ENCODE data around the gene PTPRQ. TPM values are rescaled to one million over a fixed set of nuclear protein-coding genes. Genes with fewer than 3 reads are reported as not detected.

The PTPRQ gene
- total and polyA plus RNA-seq, 2 of the 8 experiments (the other 6 are each of a cell fraction or from before 2014, with no cell fraction given), result not detected

DNA sequence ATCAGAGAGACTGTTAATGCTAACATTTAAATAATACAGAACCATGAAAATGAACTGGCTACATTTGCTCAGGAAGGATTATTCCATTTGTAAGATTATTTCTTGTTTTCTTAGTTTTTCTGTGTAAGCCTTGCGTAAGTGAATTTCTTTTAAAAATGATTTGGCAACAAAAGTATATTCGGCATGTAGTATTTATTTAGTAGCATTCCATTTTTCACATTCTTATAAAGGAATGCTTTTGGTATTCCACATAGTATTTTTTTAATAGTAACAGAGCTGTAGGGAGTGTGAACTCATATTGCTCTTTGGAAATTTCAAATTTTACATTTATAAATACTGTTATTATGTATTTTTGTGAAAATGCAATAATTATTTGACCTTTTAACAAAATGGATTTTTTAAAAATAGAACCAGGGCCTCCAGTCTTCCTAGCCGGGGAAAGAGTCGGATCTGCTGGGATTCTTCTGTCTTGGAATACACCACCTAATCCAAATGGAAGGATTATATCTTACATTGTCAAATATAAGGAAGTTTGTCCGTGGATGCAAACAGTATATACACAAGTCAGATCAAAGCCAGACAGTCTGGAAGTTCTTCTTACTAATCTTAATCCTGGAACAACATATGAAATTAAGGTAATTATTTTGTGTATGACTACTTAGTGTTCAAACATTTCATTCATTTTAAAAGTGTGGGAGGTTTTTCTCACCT lies 1.2 kb downstream of the PTPRQ start:
- FAIRE-seq, result no peak
- Histone ChIP-seq H3K79me1 (ENCODE audit: low read depth, low read length) (no peaks in the 10 kb centered on the region), H3K23me2 (ENCODE audit: low read depth, low read length) (no peaks in the 10 kb centered on the region), H3K4me1 (replicated peaks in 1 of 4; ENCODE audit: control insufficient read depth in 3 of 4, insufficient read depth in 4 of 4, low read length in 3 of 4) (no peaks in the 10 kb centered on the region), H3K23ac (ENCODE audit: insufficient read length) (no peak overlapping the region), H2AFZ (ENCODE audit: low read length) (no peak overlapping the region), H2BK20ac (ENCODE audit: low read length) (no peak overlapping the region), H3K18ac (ENCODE audit: extremely low read depth, low read length) (no peak overlapping the region), H4K91ac (replicated peaks; ENCODE audit: insufficient read length, low read length) (no peak overlapping the region), H2BK5ac (ENCODE audit: low read depth, low read length) (no peak overlapping the region), H3K14ac (ENCODE audit: insufficient read length) (no peak overlapping the region), H3K56ac (replicated peaks; ENCODE audit: insufficient read length, low read depth, low read length) (no peak overlapping the region), H2BK15ac (ENCODE audit: low read length) (no peak overlapping the region), H3K36me3 (ENCODE audit: control insufficient read depth in 2 of 4, insufficient read depth in 4 of 4, low read length in 3 of 4) (no peaks in the 10 kb centered on the region), H3K27me3 (replicated peaks in 1 of 4; ENCODE audit: control insufficient read depth in 3 of 4, extremely low read depth in 1 of 4, insufficient read depth in 3 of 4, low read length in 3 of 4) (no peaks in the 10 kb centered on the region), H2BK120ac (replicated peaks; ENCODE audit: low read depth, low read length) (no peak overlapping the region), H3K4me3 (ENCODE audit: extremely low read depth in 1 of 4, insufficient read depth in 2 of 4, low read depth in 3 of 4, low read length in 4 of 4) (no peak overlapping the region), H3K4ac (replicated peaks; ENCODE audit: insufficient read length, low read depth, low read length) (no peak overlapping the region), H3K9me3 (ENCODE audit: insufficient read depth in 2 of 2, low read depth in 1 of 2, low read length in 1 of 2) (no peaks in the 10 kb centered on the region), H2BK12ac (ENCODE audit: low read depth, low read length) (no peak overlapping the region), H3K9ac (replicated peaks in 1 of 4; ENCODE audit: extremely low read depth in 1 of 4, low read depth in 3 of 4, low read length in 3 of 4) (no peak overlapping the region), H3K79me2 (ENCODE audit: control insufficient read depth in 1 of 2, insufficient read depth in 2 of 2, low read length in 2 of 2) (no peaks in the 10 kb centered on the region), H4K8ac (ENCODE audit: extremely low read depth, insufficient read depth, low read length) (no peak overlapping the region), H3K4me2 (ENCODE audit: insufficient read depth in 1 of 2, low read depth in 2 of 2, low read length in 2 of 2) (no peak overlapping the region), H2AK5ac (ENCODE audit: low read depth, low read length) (no peak overlapping the region), H4K20me1 (replicated peaks in 1 of 2; ENCODE audit: control insufficient read depth in 1 of 2, insufficient read depth in 2 of 2, low read length in 2 of 2) (no peaks in the 10 kb centered on the region), H4K5ac (ENCODE audit: insufficient read length, low read depth, low read length) (no peak overlapping the region), H3K27ac (ENCODE audit: low read depth, low read length) (no peak overlapping the region)
- DNase-seq (ENCODE audit: low read depth in 1 of 2, low spot score in 2 of 2), result no peak
- TF ChIP-seq SAP30 (IDR thresholded peaks at IDR 0.05; ENCODE audit: insufficient read depth, insufficient replicate concordance, low read length), result no peak
- TF ChIP-seq TAF7 (optimal IDR thresholded peaks at IDR 0.05; ENCODE audit: borderline replicate concordance, low read depth, low read length), result no peak
- no peak for TF ChIP-seq HDAC2 (IDR thresholded peaks at IDR 0.05; ENCODE audit: borderline replicate concordance in 1 of 2, low read depth in 2 of 2, low read length in 2 of 2)
- no peak for TF ChIP-seq JUN (IDR thresholded peaks at IDR 0.05; ENCODE audit: low read depth, low read length)
- no peak for TF ChIP-seq BCL11A (IDR thresholded peaks at IDR 0.05; ENCODE audit: low read depth in 2 of 2, low read length in 2 of 2)
- no peak for TF ChIP-seq EZH2 (IDR thresholded peaks at IDR 0.05; ENCODE audit: low read depth, low read length, severe bottlenecking)
- no peak for TF ChIP-seq POLR2A (IDR thresholded peaks at IDR 0.05; ENCODE audit: control extremely low read depth in 1 of 2, low read depth in 2 of 2, low read length in 2 of 2)
- TF ChIP-seq YY1 (IDR thresholded peaks at IDR 0.05; ENCODE audit: low read depth, low read length), result no peak
- TF ChIP-seq POLR2AphosphoS5 (IDR thresholded peaks at IDR 0.05; ENCODE audit: low read depth, low read length), result no peak
- no peak for TF ChIP-seq RXRA (IDR thresholded peaks at IDR 0.05; ENCODE audit: insufficient read depth, low read depth, low read length)
- WGBS, 2 experiments (ENCODE audit: extremely low coverage in 1 of 2, insufficient coverage in 1 of 2, insufficient read length in 1 of 2, insufficient replicate concordance in 2 of 2, low coverage in 1 of 2, low lambda C conversion rate in 2 of 2, missing lambda C conversion rate in 1 of 2), result 88% methylated on average over 5 of the region's 5 CpGs; no CpG with 5 or more reads in 1 of the 2 experiments
- ChIA-PET CTCF (ENCODE audit: partially characterized antibody) (interaction anchor here (0.6 kb wide), 1 partner anchor 285 kb away, joined by 4 read pairs; no protein-coding TSS in a partner anchor), POLR2A (ENCODE audit: partially characterized antibody) (no interaction called here)

Data from H1 (cell line).